Activated CD8-positive, alpha-beta memory T cell treated with anti-CD3 and anti-CD28 coated beads for 36 hours (primary cell): ENCODE data around the gene CTDSP1. TPM values are rescaled to one million over a fixed set of nuclear protein-coding genes. Genes with fewer than 3 reads are reported as not detected.

Experiments
- CTCF ChIA-PET: fragments of 350-600 bp; sonication (Branson Sonifier 250); formaldehyde crosslinking; loops from one replicate; lab custom pipeline; 2021; ENCODE audit warnings: antibody characterized with exemption; lab: Charles Lee
- POLR2A ChIA-PET: fragments of 350-600 bp; sonication (Branson Sonifier 250); formaldehyde crosslinking; loops from one replicate; lab custom pipeline; 2021; ENCODE audit warnings: antibody characterized with exemption; lab: Charles Lee
- total RNA-seq, 2 experiments: library from RNA; stranded (reverse); gene quantifications; one replicate each; pipeline ENCODE4 v1.2.3, GENCODE V29; 2021

The CTDSP1 gene
- total RNA-seq, 2 experiments from 2014 or later = 100 to 104 TPM

DNA sequence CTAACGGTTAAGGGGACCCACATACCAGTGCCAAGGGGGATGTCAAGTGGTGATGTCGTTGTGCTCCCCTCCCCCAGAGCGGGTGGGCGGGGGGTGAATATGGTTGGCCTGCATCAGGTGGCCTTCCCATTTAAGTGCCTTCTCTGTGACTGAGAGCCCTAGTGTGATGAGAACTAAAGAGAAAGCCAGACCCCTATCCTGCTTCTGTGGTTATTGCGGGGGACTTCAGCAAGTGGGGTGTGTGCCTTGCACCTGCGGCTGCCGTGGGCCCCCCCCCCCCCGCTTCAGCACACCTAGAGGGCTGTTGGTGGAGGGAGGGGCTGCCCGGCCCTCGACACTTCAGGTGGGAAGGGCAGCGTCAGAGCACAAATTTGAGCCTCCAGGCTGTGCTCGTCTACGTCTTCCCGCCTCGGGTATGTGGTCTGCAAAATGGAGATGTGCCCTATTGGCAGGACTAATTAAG, 6.1 kb downstream of the CTDSP1 start:
- POLR2A ChIA-PET = interaction anchor here (1.5 to 1.6 kb wide), 2 partner anchors 9 to 162 kb away, joined by 3 to 11 read pairs; partner anchors contain the start of gene USP37
- CTCF ChIA-PET = interaction anchor here (0.8 to 1.6 kb wide), 2 partner anchors 10 to 113 kb away, joined by 3 to 6 read pairs; no protein-coding TSS in a partner anchor

- CTCF ChIA-PET = interaction anchor here (1.0 to 1.2 kb wide), 3 partner anchors 9 to 889 kb away, joined by 3 to 6 read pairs (median 3); no protein-coding TSS in a partner anchor
- POLR2A ChIA-PET = interaction anchor here (0.9 to 1.6 kb wide), 3 partner anchors 9 to 162 kb away, joined by 3 to 11 read pairs (median 5); partner anchors contain the start of gene USP37
Observed at GRCh38 chr2:218406209-218406948, 6.7 kb downstream of the CTDSP1 start.

DNA sequence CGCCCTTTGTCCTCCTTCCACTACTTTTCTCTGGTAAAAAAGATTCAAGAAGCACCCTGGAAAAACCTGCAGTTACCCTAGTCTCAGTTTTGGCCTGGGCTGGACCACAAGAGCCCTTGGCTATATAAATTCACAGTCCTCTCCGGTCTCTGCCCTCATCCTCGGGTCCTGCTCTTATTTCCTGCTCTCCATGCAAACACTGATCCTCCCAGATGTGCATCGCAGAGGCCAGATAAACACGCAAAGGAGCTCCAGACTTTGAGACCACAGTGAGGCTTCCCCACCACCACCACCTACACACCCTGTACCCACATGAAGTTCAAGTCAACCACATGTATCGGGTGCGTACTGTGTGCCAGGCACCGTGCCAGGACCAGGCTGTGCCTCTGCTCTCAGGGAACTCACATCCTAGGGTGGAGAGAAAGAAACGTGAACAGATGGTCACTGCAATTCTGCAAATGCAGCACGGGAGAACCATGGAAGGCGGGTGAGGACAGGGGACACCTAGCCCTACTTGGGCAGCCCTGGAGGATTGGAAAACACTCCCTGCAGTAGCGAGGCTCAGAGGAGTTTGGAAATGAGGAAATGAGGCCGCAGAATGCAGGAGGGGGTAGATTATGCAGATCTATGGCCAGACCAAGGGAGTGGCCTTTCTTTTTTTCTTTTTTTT, 7.4 kb downstream of the CTDSP1 start:
- POLR2A ChIA-PET = interaction anchor here (0.9 to 1.6 kb wide), 2 partner anchors 10 to 161 kb away, joined by 3 to 5 read pairs; partner anchors contain the start of gene USP37
- CTCF ChIA-PET = interaction anchor here (1.0 to 1.2 kb wide), 3 partner anchors 10 to 888 kb away, joined by 3 to 6 read pairs (median 3); no protein-coding TSS in a partner anchor

DNA sequence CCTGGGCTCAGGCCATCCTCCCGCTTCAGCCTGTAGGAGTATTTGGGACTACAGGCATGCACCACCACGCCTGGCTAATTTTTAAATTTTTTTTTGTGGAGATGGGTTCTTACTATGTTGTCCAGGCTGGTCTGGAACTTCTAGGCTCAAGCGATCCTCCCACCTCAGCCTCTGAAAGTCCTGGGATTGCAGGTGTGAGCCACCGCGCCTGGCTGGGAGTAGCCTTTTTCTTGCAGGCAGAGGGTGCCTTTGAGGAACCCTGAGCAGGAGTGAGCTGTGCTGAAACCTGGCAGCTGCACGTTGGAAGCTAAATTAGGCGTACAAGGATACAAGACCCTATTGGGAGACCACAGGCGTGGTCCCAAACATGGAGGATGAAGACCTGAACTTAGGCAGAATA, 8.0 kb downstream of the CTDSP1 start:
- POLR2A ChIA-PET = no interaction called here
- CTCF ChIA-PET = no interaction called here

GRCh38 chr2:218418321-218418716, 18.7 kb downstream of the CTDSP1 start:
- CTCF ChIA-PET = no interaction called here

GRCh38 chr2:218418717-218419458, 19.2 kb downstream of the CTDSP1 start, which contains the start of gene VIL1:
Gene VIL1 (plus strand): TSS chr2:218419123. CDS start chr2:218423779, 4,656 bp downstream.
- ChIA-PET POLR2A (no interaction called here), CTCF (no interaction called here)

More at GRCh38 chr2:218418321-218418716, 18.7 kb downstream of the CTDSP1 start:
- POLR2A ChIA-PET = no interaction called here

DNA sequence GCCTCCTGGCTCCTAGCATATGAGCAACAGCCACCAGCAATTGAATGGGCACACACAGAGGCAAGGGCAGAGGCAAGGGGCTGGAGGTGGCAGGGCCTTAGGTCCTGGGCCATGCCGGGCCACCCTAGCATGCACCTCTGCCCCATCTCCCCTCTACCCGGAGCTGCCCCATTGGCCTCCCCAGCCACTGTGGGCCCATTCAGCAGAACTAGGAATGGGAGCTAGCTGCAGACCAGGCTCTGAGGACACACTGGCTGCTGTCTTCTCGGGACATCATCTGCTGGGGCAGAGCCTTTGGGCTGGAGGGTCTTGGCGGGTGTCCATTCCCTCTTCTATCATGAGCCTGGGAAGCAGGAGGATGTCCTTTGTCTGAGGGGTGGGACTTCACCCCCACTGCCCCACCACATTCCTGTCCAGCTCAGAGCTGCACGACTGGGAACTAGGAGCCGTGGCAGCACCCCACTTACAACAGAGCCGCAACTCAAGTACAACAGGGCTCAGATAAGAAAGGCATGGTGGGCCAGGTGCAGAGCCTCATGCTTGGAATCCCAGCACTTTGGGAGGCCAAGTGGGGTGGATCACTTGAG, 20.1 kb downstream of the CTDSP1 start:
- ChIA-PET POLR2A (no interaction called here), CTCF (no interaction called here)

GRCh38 chr2:218421027-218421426, 21.4 kb downstream of the CTDSP1 start:
- ChIA-PET POLR2A (no interaction called here), CTCF (no interaction called here)

DNA sequence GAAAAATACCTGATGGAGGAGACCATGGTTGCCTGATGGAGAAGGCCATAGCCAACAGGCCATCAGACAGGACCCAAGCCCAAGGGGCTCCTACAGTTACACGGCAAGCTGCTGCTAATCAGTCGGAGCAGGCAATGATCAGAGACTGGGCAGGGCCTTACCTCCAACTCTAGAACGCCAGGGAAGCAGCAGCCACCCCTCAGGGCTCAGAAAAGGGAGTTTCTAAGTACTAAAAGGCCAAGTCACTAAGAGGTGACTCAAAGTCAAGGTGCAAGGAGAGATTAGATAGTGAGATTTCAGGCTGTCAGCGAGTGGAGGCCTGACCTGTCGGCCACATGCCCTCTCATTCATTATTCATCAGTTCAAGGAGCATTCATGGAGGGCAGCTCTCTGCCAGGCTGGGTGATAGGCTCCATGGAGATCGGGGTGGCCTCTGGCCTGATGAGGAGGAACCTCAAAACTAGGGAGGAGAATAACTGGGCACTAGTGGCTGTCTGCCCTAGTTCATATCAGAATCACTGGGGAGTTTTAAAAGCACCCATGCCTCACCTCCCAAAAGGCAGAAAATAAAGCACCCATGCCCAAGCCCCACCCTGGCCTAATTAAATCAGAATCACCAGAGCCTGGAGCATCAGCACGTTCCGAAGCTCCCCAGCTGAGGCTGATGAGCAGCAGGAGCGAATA, 22.9 kb downstream of the CTDSP1 start:
- CTCF ChIA-PET = interaction anchor here (0.6 kb wide), 2 partner anchors 195 to 279 kb away, joined by 3 to 4 read pairs; no protein-coding TSS in a partner anchor

GRCh38 chr2:218423584-218423983, 23.9 kb downstream of the CTDSP1 start:
- ChIA-PET POLR2A (no interaction called here), CTCF (no interaction called here)

More for the DNA sequence above, 22.9 kb downstream of the CTDSP1 start:
- POLR2A ChIA-PET = no interaction called here

- ChIA-PET POLR2A (no interaction called here), CTCF (no interaction called here)
Observed at GRCh38 chr2:218425531-218425930, 25.9 kb downstream of the CTDSP1 start.

DNA sequence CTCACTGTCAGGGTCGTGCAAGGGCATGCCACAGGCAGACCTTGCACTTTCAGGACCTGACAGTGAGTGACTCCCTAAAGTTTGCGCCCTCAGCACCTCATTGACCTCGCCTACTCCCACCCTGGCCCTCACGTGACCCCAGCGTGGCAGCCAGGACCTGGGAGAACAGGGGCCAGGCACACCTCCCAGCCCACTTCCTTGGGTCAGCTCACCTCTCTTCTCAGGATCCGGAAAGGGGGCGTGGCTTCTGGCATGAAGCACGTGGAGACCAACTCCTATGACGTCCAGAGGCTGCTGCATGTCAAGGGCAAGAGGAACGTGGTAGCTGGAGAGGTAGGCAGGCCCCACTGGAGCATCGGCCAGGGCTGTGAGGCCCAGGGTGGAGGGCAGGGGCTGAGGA, 28.1 kb downstream of the CTDSP1 start:
- ChIA-PET CTCF (no interaction called here), POLR2A (no interaction called here)

- POLR2A ChIA-PET = no interaction called here
- CTCF ChIA-PET = no interaction called here
Observed at GRCh38 chr2:218428846-218429558, 29.3 kb downstream of the CTDSP1 start.

DNA sequence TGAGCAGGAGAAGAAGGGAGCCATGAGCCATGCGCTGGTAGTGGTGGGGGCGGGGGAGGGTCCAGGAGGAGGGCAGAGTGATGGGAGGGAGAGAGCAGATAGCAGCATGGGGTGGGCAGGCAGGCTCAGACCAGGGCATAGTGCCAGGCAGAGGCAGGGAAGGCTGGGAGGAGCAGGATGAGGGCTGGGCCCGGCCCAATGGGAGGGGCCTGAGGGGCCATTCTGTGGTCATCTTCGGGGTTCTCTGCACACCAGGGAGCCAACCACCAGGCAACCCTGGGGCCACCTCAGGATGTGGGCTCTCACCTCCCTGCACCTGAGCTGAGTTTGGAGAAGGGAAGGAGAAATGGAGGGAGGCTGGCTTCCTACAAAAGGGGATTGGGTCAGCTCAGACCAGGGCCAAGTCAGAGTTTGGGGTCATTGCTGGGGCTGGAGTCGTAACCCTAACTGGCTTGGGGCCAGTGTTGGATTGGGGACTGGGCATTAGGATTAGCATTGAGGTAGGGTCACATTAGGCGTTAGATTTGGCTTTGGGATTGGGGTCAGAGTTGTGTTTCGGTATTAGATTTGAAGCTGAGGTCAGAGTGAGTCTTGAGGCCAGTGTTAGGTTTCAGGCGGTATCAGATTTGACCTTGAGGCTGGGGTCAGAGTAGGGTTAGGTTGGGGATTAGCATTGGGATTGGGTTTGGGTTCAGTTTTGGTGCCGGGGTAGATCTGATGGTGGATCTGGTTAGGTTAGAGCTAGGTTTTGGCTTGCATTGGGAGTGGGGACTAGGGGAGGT, 30.4 kb downstream of the CTDSP1 start:
- ChIA-PET POLR2A (no interaction called here), CTCF (no interaction called here)

DNA sequence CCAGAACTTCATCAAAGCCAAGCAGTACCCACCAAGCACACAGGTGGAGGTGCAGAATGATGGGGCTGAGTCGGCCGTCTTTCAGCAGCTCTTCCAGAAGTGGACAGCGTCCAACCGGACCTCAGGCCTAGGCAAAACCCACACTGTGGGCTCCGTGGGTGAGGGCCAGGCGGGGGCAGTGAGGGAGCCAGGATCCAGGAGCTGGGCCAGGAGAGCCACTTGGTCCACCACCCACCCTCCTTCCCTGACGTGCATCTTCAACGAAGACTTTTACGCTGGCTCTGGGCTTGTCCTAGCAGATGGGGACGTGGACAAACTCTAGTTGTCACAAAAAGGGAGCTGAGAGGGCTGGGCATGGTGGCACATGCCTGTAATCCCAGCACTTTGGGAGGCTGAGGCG, 31.1 kb downstream of the CTDSP1 start:
- CTCF ChIA-PET = interaction anchor here (0.6 kb wide), 1 partner anchor 16 kb away, joined by 3 read pairs; no protein-coding TSS in a partner anchor
- POLR2A ChIA-PET = no interaction called here

GRCh38 chr2:218431878-218432277, 32.2 kb downstream of the CTDSP1 start:
- CTCF ChIA-PET = no interaction called here
- POLR2A ChIA-PET = no interaction called here
